Vagina (tissue), 2 donors: ENCODE measurements around the gene SLC22A14. TPM values are rescaled to one million over a fixed set of nuclear protein-coding genes. Genes with fewer than 3 reads are reported as not detected.
"Not testable (repeated sequence)": the region's sequence is repeated elsewhere in the genome, so short reads cannot be mapped to it uniquely, and the experiment has no call there.

Source experiments
- DNase-seq, 2 donors: peaks; one replicate each; pipeline ENCODE4 v3.0.0-alpha.2; 2017; ENCODE audit errors: extremely low spot score in 2 of 2
- H3K27ac ChIP-seq: fragments of 200-600 bp; sonication (generic); one replicate; pipeline ENCODE4 v1.5.1; 2019
- H3K27me3 ChIP-seq: fragments of 200-600 bp; sonication (generic); one replicate; pipeline ENCODE4 v1.5.1; 2019
- H3K36me3 ChIP-seq, 2 donors: fragments of 200-600 bp; sonication (generic); one replicate each; pipeline ENCODE4 v1.5.1; 2017 to 2019
- H3K4me1 ChIP-seq: fragments of 200-600 bp; sonication (generic); one replicate; pipeline ENCODE4 v1.5.1; 2019
- H3K4me3 ChIP-seq, 2 donors: fragments of 200-600 bp; sonication (generic); 1 replicate in 1 of 2; 2 replicates in 1 of 2; pipeline ENCODE4 v1.5.1; 2016 to 2019
- H3K9me3 ChIP-seq: fragments of 200-600 bp; sonication (generic); one replicate; pipeline ENCODE4 v1.5.1; 2019
- CTCF ChIP-seq, 3 experiments: fragments of 450-650 bp in 2 of 3; fragments of 200-600 bp in 1 of 3; sonication (generic) in 1 of 3; IDR thresholded peaks; one replicate each; pipeline ENCODE4 v1.5.1; 2017 to 2019; ENCODE audit warnings: antibody characterized with exemption in 3 of 3, mild to moderate bottlenecking in 2 of 3, moderate library complexity in 2 of 3
- POLR2A ChIP-seq, 2 donors: fragments of 450-650 bp; IDR thresholded peaks; one replicate each; pipeline ENCODE4 v1.6.1; 2017; ENCODE audit warnings: antibody characterized with exemption in 2 of 2, mild to moderate bottlenecking in 2 of 2, moderate library complexity in 2 of 2
- POLR2AphosphoS5 ChIP-seq, 2 donors: sonication (generic); formaldehyde crosslinking; IDR thresholded peaks; one replicate each; pipeline ENCODE4 v1.9.0; 2017; ENCODE audit warnings: antibody characterized with exemption in 2 of 2, mild to moderate bottlenecking in 2 of 2, low read depth in 1 of 2; ENCODE audit not compliant: insufficient read depth in 1 of 2
- intact Hi-C: fragments of 100-400 bp; cut with DNase I; formaldehyde crosslinking; loops from one replicate; pipeline ENCODE4 v1.15.1; 2023
- total RNA-seq: library from RNA; depleted of rRNA; stranded (reverse); fragments of >200 nt; gene quantifications from one replicate; pipeline ENCODE4 v1.2.3, GENCODE V29; 2016

SLC22A14 gene, protein sequence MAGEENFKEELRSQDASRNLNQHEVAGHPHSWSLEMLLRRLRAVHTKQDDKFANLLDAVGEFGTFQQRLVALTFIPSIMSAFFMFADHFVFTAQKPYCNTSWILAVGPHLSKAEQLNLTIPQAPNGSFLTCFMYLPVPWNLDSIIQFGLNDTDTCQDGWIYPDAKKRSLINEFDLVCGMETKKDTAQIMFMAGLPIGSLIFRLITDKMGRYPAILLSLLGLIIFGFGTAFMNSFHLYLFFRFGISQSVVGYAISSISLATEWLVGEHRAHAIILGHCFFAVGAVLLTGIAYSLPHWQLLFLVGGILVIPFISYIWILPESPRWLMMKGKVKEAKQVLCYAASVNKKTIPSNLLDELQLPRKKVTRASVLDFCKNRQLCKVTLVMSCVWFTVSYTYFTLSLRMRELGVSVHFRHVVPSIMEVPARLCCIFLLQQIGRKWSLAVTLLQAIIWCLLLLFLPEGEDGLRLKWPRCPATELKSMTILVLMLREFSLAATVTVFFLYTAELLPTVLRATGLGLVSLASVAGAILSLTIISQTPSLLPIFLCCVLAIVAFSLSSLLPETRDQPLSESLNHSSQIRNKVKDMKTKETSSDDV
- total RNA-seq: 0.49 TPM

DNA sequence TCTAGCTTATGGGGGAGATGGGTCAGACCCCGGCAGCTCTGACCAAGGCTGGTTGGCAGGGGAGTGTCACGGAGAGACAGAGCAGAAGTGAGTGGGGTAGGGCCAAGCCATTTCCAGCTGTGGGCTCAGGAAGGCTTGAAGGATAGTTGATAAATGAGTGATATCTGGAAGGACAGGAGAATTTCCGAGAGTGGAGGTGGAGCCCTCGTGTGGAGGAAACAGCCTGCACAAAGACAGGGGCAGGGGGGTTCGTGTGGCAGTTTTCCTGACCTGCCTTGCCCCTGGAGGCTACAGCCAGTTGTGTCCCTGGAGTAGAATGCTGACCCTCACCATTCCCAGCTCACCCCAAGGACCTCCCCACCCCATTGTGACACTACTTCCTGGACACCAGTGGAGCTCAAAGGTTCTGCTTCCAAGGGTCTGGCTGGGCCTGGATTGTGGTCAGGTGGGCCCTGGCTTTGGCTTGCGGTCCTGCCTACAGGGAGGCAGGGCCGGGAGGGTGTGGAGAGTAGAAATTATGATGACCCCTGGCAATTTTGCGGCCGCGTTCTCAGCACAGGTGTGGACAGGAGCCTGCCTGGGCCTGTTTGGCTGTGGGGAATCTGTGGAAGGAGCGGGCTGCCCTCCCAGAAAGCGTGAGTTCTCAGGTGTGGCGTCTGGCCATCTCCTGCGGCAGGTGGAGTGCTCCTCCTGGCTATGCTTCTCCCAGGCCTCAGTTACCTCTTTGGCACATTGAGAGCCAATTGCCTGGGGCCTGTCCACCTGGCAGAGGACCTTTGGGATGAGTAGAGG is at the start of gene SLC22A14:
TSS of gene SLC22A14 (plus strand) at position 400 of the 792 bp plus-strand sequence. CDS start 23,733 bp downstream, outside the sequence.
- no peaks in the 10 kb centered on the region for H3K4me1 ChIP-seq
- H3K27ac ChIP-seq: no peak within 1 kb of the TSS
- TF ChIP-seq POLR2A (IDR thresholded peaks at IDR 0.05) (no peak), POLR2AphosphoS5 (IDR thresholded peaks at IDR 0.05; ENCODE audit: insufficient read depth in 1 of 2, low read depth in 1 of 2) (no peak), CTCF (IDR thresholded peaks at IDR 0.05) (no peak)
- H3K9me3 ChIP-seq: no peaks in the 10 kb centered on the region
- H3K36me3 ChIP-seq: no peaks in the 10 kb centered on the region
- no peaks in the 10 kb centered on the region for H3K27me3 ChIP-seq
- intact Hi-C loops: no loop called here
- no peak for DNase-seq
- no peak within 1 kb of the TSS for H3K4me3 ChIP-seq

DNA sequence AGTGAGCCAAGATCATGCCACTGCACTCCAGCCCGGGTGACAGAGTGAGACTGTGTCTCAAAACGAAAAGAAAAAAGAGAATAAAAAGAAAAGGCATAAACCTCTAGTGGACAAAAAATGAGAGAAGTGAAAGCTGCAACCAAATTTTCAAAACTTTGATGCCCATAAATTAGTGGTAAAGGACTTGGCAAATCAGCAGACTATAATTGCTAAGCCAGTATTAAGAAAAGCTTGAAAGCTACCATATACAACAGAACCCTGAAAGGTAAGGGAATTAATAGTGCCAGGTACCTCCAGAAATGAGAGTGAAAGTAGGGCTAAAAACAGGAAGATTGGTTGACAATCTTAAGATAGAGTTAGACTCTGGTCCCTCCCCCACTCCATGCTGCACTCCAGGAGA is 49.4 kb upstream of the SLC22A14 start:
- no peak overlapping the region for H3K4me3 ChIP-seq
- no peak overlapping the region for H3K27ac ChIP-seq
- H3K4me1 ChIP-seq: no peaks in the 10 kb centered on the region
- H3K27me3 ChIP-seq: no peaks in the 10 kb centered on the region
- intact Hi-C loops: no loop called here
- H3K9me3 ChIP-seq: peaks cover 4% of the 10 kb centered on the region
- no peak for DNase-seq
- no peak for TF ChIP-seq POLR2A (IDR thresholded peaks at IDR 0.05)
- no peak for TF ChIP-seq POLR2AphosphoS5 (IDR thresholded peaks at IDR 0.05; ENCODE audit: insufficient read depth in 1 of 2, low read depth in 1 of 2)
- TF ChIP-seq CTCF (IDR thresholded peaks at IDR 0.05): no peak
- peaks cover 0 to 34% of the 10 kb centered on the region in 2 donors for H3K36me3 ChIP-seq

GRCh38 chr3:38235466-38235865 is 46.6 kb upstream of the SLC22A14 start:
- peaks cover 0 to 35% of the 10 kb centered on the region in 2 donors for H3K36me3 ChIP-seq
- no peak for TF ChIP-seq POLR2A (IDR thresholded peaks at IDR 0.05)
- no peak for TF ChIP-seq POLR2AphosphoS5 (IDR thresholded peaks at IDR 0.05; ENCODE audit: insufficient read depth in 1 of 2, low read depth in 1 of 2)
- no peak for TF ChIP-seq CTCF (IDR thresholded peaks at IDR 0.05)
- intact Hi-C loops: no loop called here
- H3K27me3 ChIP-seq: no peaks in the 10 kb centered on the region
- no peak overlapping the region for H3K27ac ChIP-seq
- H3K9me3 ChIP-seq: peaks cover 4% of the 10 kb centered on the region
- H3K4me1 ChIP-seq: no peaks in the 10 kb centered on the region
- no peak overlapping the region for H3K4me3 ChIP-seq
- DNase-seq: no peak

DNA sequence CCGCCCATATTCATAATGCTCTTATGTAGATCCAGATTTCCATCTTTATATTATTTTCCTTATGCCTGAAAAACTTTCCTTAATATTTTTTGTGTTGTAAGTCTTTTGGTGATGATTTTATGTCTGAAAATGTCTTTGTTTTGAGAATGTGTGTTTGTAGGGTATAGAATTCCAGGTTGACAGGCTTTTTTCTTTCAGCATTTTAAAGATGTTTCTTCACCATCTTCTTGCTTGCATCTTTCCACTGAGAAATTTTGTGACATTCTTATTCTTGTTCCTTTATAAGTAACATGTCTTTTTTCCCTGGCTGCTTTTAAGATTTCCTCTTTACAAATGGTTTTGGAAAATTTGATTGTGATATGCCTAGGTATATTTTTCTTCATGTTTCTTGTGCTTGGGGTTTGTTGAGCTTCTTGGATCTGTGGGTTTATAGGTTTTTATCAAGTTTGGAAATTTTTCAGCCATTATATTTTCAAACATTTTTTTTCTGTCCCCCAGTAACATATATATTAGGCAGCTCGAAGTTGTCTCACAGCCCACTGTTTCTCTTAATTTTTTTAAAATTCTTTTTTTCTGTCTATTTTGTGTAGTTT is 43.6 kb upstream of the SLC22A14 start:
- H3K27ac ChIP-seq: no peak overlapping the region
- H3K36me3 ChIP-seq: peaks cover 0 to 25% of the 10 kb centered on the region in 2 donors
- H3K4me3 ChIP-seq: no peak overlapping the region
- H3K4me1 ChIP-seq: no peaks in the 10 kb centered on the region
- TF ChIP-seq POLR2AphosphoS5 (IDR thresholded peaks at IDR 0.05; ENCODE audit: insufficient read depth in 1 of 2, low read depth in 1 of 2): no peak
- TF ChIP-seq CTCF (IDR thresholded peaks at IDR 0.05): no peak
- intact Hi-C loops: no loop called here
- no peak for DNase-seq
- no peaks in the 10 kb centered on the region for H3K27me3 ChIP-seq
- H3K9me3 ChIP-seq: peaks cover 4% of the 10 kb centered on the region

DNA sequence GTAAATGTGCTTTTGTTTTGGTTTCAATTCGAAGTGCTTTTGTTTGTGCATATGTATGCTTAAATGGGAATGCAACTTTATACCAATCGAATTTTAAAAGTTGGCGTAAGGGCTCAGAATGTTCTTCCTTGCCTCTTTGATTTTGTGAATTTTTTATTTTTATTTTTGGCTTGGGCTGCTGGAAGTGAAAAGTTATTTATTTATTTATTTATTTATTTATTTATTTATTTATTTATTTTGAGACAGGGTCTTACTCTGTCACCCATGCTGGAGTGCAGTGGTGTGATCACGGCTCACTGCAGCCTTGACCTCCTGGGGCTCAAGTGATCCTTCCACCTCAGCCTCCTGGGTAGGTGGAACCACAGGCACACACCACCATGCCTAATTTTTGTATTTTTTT is 39.3 kb upstream of the SLC22A14 start:
- H3K9me3 ChIP-seq, H3K27ac ChIP-seq, H3K4me1 ChIP-seq, H3K4me3 ChIP-seq, H3K27me3 ChIP-seq, DNase-seq, intact Hi-C loops: not testable (repeated sequence)
- peaks cover 0 to 19% of the 10 kb centered on the region in 2 donors for H3K36me3 ChIP-seq
